HG03280 (cell line): Measurements from ENCODE around the gene GRXCR1.

Source experiments
- ATAC-seq: cut with Tn5 transposase; IDR thresholded peaks from one replicate; pipeline ENCODE4 v1.9.1; 2021; ENCODE audit warnings: mild to moderate bottlenecking, moderate library complexity; ENCODE audit not compliant: unreplicated experiment

GRXCR1 gene

GRCh38 chr4:42892413-42892812, at the start of gene GRXCR1:
Gene GRXCR1 (plus strand): TSS chr4:42892713. CDS start chr4:42893267, 554 bp downstream.
- no peak for ATAC-seq

GRCh38 chr4:42843694-42844093, 48.8 kb upstream of the GRXCR1 start:
- no peak for ATAC-seq

GRCh38 chr4:42844422-42845070, 48.0 kb upstream of the GRXCR1 start:
- no peak for ATAC-seq

GRCh38 chr4:42845586-42845985, 46.9 kb upstream of the GRXCR1 start:
- no peak for ATAC-seq

- no peak for ATAC-seq
Measured at GRCh38 chr4:42855779-42856178, 36.7 kb upstream of the GRXCR1 start.

GRCh38 chr4:42865572-42866189, 26.8 kb upstream of the GRXCR1 start:
- peak; percentile 80 for ATAC-seq

GRCh38 chr4:42871261-42871660, 21.3 kb upstream of the GRXCR1 start:
- ATAC-seq = no peak

GRCh38 chr4:42871671-42872290, 20.7 kb upstream of the GRXCR1 start:
- ATAC-seq = no peak

- ATAC-seq = no peak
Measured at GRCh38 chr4:42878863-42879262, 13.7 kb upstream of the GRXCR1 start.

GRCh38 chr4:42881253-42881652, 11.3 kb upstream of the GRXCR1 start:
- no peak for ATAC-seq

GRCh38 chr4:42891644-42892043, 869 bp upstream of the GRXCR1 start:
- no peak for ATAC-seq

GRCh38 chr4:42895452-42895851, 2.9 kb downstream of the GRXCR1 start:
- ATAC-seq = no peak

GRCh38 chr4:42904986-42905385, 12.5 kb downstream of the GRXCR1 start:
- ATAC-seq = no peak

GRCh38 chr4:42905591-42905990, 13.1 kb downstream of the GRXCR1 start:
- ATAC-seq = no peak

- no peak for ATAC-seq
Measured at GRCh38 chr4:42906341-42906740, 13.8 kb downstream of the GRXCR1 start.

GRCh38 chr4:42906891-42907759, 14.6 kb downstream of the GRXCR1 start:
- ATAC-seq = no peak

- no peak for ATAC-seq
Measured at GRCh38 chr4:42910459-42910858, 17.9 kb downstream of the GRXCR1 start.

GRCh38 chr4:42914937-42915336, 22.4 kb downstream of the GRXCR1 start:
- no peak for ATAC-seq

GRCh38 chr4:42915484-42915883, 23.0 kb downstream of the GRXCR1 start:
- ATAC-seq = no peak

GRCh38 chr4:42917296-42917695, 24.8 kb downstream of the GRXCR1 start:
- ATAC-seq = no peak

- no peak for ATAC-seq
Measured at GRCh38 chr4:42923431-42923830, 30.9 kb downstream of the GRXCR1 start.
